ENCODE results near the gene ATG5. TPM values are rescaled to one million over a fixed set of nuclear protein-coding genes. Genes with fewer than 3 reads are reported as not detected.

The ATG5 gene
- total and polyA plus RNA-seq, 2 experiments from 2014 or later, result 31.6 to 48.2 TPM

- Histone ChIP-seq H3K27me3 (ENCODE audit: insufficient read depth) (no peaks in the 10 kb centered on the region), H2AFZ (no peak overlapping the region), H3K9me2 (ENCODE audit: insufficient read depth) (no peaks in the 10 kb centered on the region), H3K4me3 (no peak overlapping the region), H3K36me3 (ENCODE audit: insufficient read depth) (no peaks in the 10 kb centered on the region), H3K4me2 (no peak overlapping the region), H4K20me1 (replicated peaks; ENCODE audit: insufficient read depth) (no peaks in the 10 kb centered on the region; the same call in 1 of the 2 replicates), H3F3A (replicated peaks; ENCODE audit: low read depth) (no peaks in the 10 kb centered on the region), H3K27ac (ENCODE audit: low read depth) (no peak overlapping the region), H3K79me2 (replicated peaks; ENCODE audit: insufficient read depth) (peaks cover 13% of the 10 kb centered on the region), H3K4me1 (ENCODE audit: insufficient read depth) (no peaks in the 10 kb centered on the region)
- TF ChIP-seq CTCF (conservative IDR thresholded peaks at IDR 0.05; ENCODE audit: low read depth in 2 of 2) (no peak), REST (IDR thresholded peaks at IDR 0.05; ENCODE audit: unreplicated experiment) (no peak), ZNF462 (CRISPR knock-in tag; IDR thresholded peaks at IDR 0.05) (no peak), JUNB (IDR thresholded peaks at IDR 0.05; ENCODE audit: unreplicated experiment) (no peak), EZH2phosphoT487 (IDR thresholded peaks at IDR 0.05; ENCODE audit: unreplicated experiment) (no peak), STAT1 (IDR thresholded peaks at IDR 0.05; ENCODE audit: unreplicated experiment) (no peak), ETS1 (IDR thresholded peaks at IDR 0.05) (no peak)
- no peak overlapping the region for H3K27ac Mint-ChIP-seq
- H3K4me3 Mint-ChIP-seq, result no peak overlapping the region
- DNase-seq (ENCODE audit: low spot score) (no peak), ATAC-seq (no peak)
- H3K9me3 Mint-ChIP-seq, result peaks cover 12% of the 10 kb centered on the region; the same call in 2 of the 3 replicates
- H3K36me3 Mint-ChIP-seq (ENCODE audit: low read depth), result peaks cover 30% of the 10 kb centered on the region
- H3K27me3 Mint-ChIP-seq (ENCODE audit: insufficient read depth, low read depth, poor library complexity), result peaks cover 3% of the 10 kb centered on the region
- no peaks in the 10 kb centered on the region for H3K4me1 Mint-ChIP-seq
These were observed 97.7 kb downstream of the ATG5 start for GRCh38 chr6:106227612-106228507.
